HG02588 (cell line): ENCODE measurements around the gene PLEKHF1.
"Not testable (repeated sequence)": the region's sequence is repeated elsewhere in the genome, so short reads cannot be mapped to it uniquely, and the experiment has no call there.

ENCODE experiments used
- ATAC-seq: cut with Tn5 transposase; IDR thresholded peaks from one replicate; pipeline ENCODE4 v1.9.1; 2021; ENCODE audit warnings: mild to moderate bottlenecking, moderate library complexity; ENCODE audit not compliant: unreplicated experiment

The PLEKHF1 gene

GRCh38 chr19:29697523-29698261 is 32.4 kb downstream of the PLEKHF1 start:
- no peak for ATAC-seq

- no peak for ATAC-seq
These were observed 34.6 kb downstream of the PLEKHF1 start for GRCh38 chr19:29699861-29700260.

- ATAC-seq, result no peak
These were observed 35.2 kb downstream of the PLEKHF1 start for GRCh38 chr19:29700498-29700897.

GRCh38 chr19:29702161-29702962 is 37.1 kb downstream of the PLEKHF1 start:
- no peak for ATAC-seq

DNA sequence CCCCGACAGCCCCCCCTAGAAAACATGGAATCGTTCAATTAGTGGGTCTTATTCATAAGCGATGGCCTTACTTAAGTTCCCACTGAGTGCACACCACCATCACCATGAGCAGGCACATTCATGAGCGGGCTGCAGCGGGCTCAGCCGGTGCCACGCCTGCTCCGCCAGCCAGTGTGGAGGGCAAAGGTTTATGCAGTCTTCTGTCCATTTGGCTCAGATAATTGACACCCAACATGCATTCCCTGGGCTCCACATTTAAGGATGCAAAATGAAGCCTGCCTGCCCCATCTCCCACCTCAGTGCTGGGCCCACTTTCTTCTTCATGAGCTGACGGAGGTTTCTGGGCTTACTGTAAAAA is 37.7 kb downstream of the PLEKHF1 start:
- ATAC-seq, result no peak

- peak; percentile 76 for ATAC-seq
These were observed 39.6 kb downstream of the PLEKHF1 start for GRCh38 chr19:29704562-29705558.

DNA sequence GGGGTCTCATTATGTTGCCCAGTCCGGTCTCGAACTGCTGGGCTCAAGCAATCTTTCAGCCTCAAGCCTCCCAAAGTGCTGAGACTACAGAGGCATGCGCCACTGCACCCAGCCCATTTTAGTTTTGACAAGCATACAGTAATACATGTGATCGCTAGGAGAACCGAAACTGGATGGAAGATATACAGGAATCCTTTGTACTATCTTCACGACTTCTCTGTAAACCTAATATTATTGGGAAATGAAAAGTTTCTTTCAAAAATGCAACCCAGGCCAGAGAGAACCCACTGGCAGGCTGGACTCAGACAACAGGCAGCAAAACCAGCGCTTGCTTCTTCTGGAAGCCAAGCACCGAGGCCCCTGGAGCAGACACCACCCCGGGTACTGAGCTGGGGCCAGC is 40.4 kb downstream of the PLEKHF1 start:
- ATAC-seq, result no peak

DNA sequence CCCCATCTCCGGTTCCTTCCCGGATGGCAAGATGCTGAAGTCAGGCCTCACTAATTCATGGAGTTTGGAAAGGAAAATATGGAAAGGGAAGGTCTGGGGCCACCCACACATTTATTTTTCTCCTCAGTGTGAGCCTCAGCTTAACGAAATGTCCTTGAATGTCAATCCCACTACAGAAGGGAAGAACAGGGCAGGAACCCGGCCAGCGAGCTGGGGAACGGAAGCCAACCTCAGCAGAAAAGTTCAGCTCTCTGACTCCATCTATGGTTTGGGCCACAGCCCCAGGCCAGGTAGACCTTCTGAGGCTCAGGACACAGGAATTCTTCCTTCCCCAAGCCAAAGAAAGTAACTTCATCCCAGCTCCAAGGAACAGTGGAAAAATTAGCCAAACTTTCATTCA is 41.4 kb downstream of the PLEKHF1 start:
- ATAC-seq, result no peak

DNA sequence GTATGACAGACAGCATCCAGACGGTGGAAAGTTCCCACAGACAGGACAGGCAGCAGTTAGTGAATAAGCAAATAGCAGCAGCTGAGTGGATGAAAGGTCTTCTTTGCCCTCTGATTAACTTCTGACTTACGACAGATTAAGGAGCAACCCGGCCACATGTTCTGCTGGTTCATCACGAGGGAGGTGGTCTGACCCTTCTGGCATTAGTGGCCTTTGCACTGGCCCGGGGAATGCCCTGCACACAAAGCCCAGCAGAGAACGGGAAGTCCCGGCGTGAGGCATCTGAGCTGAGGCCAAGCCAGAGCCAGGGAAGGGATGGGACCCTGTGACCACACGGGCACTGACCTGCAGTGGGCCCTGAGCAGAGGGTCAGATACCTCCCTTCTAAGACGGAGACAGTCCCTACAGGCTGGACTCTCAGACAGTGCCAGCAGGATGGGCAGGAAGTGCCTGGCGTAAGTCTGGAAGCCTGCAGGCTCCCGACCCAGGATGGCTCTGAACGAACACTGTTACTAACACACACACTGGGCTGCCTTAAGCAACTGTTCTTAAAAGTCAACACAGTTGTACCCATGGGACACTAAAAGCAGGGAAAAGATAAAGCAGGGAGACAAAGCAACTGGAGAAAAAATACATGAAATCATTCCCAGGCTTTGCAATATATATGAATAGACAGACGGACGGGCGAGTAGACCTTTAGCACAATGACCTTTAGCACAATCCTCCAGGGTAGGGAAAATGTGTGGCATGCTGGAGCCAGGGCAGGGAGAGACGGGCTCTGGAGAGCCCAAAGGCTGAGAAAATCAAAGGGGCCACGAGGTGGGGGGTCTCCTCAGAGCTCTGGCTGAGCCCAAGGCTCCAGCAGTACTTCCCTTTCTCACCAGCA is 43.5 kb downstream of the PLEKHF1 start:
- ATAC-seq, result no peak

DNA sequence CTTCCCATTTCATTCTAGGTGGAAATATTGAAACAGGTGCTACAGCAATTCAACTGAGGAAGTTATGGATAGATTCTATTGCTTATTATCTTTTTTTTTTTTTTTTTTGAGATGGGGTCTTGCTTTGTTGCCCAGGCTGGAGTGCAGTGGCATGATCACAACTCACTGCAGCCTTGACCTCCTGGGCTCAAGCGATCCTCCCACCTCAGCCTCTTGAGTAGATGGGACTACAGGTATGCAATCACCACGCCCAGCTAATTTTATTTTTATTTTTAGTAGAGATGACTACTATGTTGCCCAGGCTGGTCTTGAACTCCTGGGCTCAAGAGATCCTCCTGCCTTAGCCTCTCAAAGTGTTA is 44.2 kb downstream of the PLEKHF1 start:
- not testable (repeated sequence) for ATAC-seq

DNA sequence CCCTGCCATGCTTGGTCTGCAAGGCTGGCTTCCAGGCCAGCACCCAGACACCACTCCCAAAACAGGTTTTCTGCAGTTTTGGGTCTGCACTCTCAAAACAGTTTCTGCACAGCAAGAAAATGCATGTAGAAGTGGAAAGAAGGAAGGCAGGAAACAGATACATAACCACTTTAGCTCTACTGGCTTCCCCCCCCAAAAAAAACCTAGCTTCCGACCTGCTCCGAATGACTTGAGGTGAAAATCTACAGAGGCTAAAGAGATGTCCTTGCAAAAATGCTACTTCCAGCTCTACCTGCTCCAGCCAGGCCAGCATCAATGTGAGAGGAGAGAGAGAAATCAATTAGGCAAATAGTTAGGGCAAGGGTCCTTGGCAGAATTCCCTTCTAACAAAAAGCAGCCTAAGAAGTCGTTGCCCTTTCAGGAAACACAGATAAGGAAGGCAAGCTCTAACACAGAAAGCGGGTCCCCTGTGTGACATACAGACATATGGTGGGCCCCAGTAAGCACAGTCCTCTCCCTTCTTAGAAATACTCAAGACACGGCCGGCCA is 46.4 kb downstream of the PLEKHF1 start:
- ATAC-seq, result no peak

- ATAC-seq, result no peak
These were observed 47.7 kb downstream of the PLEKHF1 start for GRCh38 chr19:29712744-29713516.

DNA sequence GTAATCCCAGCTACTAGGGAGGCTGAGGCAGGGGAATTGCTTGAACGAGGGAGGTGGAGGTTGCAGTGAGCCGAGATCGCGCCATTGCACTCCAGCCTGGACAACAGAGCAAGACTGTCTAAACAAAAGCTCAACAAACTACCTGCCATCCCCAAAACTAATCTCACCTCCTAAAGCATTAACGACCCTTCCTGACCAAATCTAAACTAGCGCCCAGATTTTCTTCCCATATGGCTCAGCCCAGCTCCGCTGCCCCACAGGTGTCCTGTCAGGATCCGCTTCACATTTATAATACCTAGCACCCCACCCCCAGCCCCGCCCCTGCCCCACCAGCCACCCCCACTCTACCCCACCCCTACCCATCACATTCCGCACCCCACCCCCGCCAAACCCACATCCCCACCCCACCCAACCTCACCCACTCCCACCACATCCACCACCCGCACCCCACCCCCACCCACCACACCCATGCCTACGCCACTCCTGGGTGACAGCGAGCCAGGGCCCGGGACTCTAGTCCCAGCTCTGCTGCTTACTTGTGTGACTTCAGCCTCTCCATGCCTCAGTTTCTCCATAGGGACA is 49.2 kb downstream of the PLEKHF1 start:
- peak; percentile 21 for ATAC-seq

DNA sequence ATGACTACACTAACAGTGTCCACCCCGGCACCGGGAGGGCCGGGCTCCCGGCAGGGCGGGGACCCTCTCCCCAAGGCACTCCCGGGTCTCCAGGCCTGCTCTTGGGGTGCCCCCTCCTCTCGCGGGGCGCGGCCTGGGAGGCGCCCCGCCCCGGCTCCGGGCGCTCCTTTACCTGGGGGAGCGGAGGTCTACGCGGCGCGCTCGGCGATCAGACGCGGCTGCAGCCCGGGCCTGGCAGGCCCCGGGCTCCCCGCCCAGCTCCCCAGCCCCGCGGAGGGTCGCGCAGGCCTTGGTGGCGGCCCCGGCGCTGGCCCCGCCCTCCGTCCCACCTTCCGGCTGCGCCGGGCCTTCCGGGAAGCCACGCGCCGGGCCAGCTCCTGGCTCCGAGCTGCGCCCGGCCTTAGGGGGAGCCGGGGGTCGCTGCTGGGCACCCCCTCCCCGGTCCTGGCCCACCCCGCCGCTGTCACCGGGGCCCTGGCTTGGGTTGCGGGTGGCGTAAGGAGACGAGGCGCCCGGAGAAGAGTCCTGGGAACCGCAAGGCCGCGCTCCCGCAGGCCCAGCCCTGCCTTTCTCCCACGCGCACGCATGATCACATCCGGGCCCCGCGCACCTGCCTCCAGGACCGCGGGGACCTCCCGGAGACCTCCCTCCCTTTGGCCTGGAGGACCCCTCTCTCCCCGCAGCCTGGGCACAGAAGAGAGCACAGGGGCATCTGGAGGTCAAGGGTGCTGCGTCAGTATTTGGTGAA is 49.9 kb downstream of the PLEKHF1 start, which contains the start of gene C19orf12:
TSS of gene C19orf12 (minus strand) at position 309 of the 748 bp plus-strand sequence. CDS start 6,848 bp downstream, outside the sequence.
- peak; percentile 73 for ATAC-seq

- no peak for ATAC-seq
These were observed 50.7 kb downstream of the PLEKHF1 start for GRCh38 chr19:29715701-29716581.

- ATAC-seq, result no peak
These were observed 51.8 kb downstream of the PLEKHF1 start for GRCh38 chr19:29717051-29717450.

DNA sequence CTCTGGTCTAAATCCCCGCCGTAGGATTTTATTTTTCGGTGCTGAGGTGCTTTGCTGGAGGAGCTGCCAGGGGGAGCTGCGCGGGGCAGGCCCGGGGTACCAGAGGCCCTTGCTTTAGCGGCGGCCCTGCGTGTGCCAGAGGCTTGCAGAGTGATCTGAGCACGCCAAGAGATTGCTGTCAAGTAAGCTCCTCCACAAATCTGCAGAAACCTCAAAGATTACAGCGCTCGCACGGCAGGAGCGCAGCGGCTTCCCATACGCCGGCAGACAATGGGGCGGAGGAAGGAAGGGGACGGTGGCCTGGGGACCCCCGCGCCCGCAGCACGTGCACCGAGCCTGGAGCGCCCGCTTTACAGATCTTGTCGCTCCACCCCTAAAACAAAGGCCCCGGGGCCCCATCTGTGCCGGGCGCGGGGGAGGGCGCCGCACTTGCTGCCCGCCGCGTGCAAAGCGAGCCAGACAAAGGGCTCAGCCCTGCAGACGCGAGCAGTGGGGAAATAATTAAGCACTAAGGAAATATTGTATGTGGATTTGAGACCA is 58.9 kb downstream of the PLEKHF1 start:
- no peak for ATAC-seq
